Caco-2 (cell line): ENCODE measurements around the gene KLLN. TPM values are rescaled to one million over a fixed set of nuclear protein-coding genes. Genes with fewer than 3 reads are reported as not detected.
A peak's percentile ranks its signal among the peaks of the same experiment; 100 is the strongest.

ENCODE experiments used
- BruUV-seq: library from RNA; stranded (reverse); fragments of 400-500 nt; replicated peaks from 2 replicates; lab custom pipeline; 2021; lab: Mats Ljungman, UMichigan
- CTCF ChIA-PET: fragments of 300-600 bp; sonication (Branson Sonifier 250); formaldehyde crosslinking; loops from one replicate; lab custom pipeline; 2022; ENCODE audit warnings: antibody characterized with exemption; lab: Charles Lee
- POLR2A ChIA-PET: fragments of 300-600 bp; sonication (Branson Sonifier 250); formaldehyde crosslinking; loops from one replicate; lab custom pipeline; 2022; ENCODE audit warnings: antibody characterized with exemption; lab: Charles Lee
- DNase-seq, 2 experiments: peaks; one replicate each; pipeline versions ENCODE4 v3.0.0 to v3.0.0-alpha.2; 2020 to 2022
- H3K27me3 ChIP-seq: replicated peaks from 2 replicates; pipeline ENCODE4 v1.6.0; 2011; ENCODE audit warnings: low read length; ENCODE audit not compliant: control insufficient read depth, insufficient read depth
- H3K36me3 ChIP-seq: 2 replicates; pipeline ENCODE4 v1.5.1; 2011; ENCODE audit warnings: low read length; ENCODE audit not compliant: control insufficient read depth, insufficient read depth
- H3K4me1 ChIP-seq: fragments of 250-450 bp; sonication (Bioruptor Pico); 2 replicates; pipeline ENCODE4 v1.5.1; 2020; ENCODE audit warnings: mild to moderate bottlenecking
- H3K4me3 ChIP-seq: 2 replicates; pipeline ENCODE4 v1.5.1; 2011; ENCODE audit warnings: low read depth, mild to moderate bottlenecking, control low read depth, low read length
- H3K9me3 ChIP-seq: fragments of 250-450 bp; sonication (Bioruptor Pico); 2 replicates; pipeline ENCODE4 v1.5.1; 2020; ENCODE audit warnings: mild to moderate bottlenecking, moderate library complexity
- H3K27ac Mint-ChIP-seq: one replicate; pipeline ENCODE4 v1.8.0; 2022; ENCODE audit warnings: mixed read lengths; ENCODE audit not compliant: unreplicated experiment
- H3K27me3 Mint-ChIP-seq: one replicate; pipeline ENCODE4 v1.8.0; 2022; ENCODE audit warnings: mixed read lengths; ENCODE audit not compliant: insufficient read depth, unreplicated experiment
- H3K36me3 Mint-ChIP-seq: one replicate; pipeline ENCODE4 v1.8.0; 2022; ENCODE audit warnings: mild to moderate bottlenecking, mixed read lengths; ENCODE audit not compliant: insufficient read depth, unreplicated experiment
- H3K4me1 Mint-ChIP-seq: one replicate; pipeline ENCODE4 v1.8.0; 2022; ENCODE audit warnings: low read depth, mixed read lengths; ENCODE audit not compliant: unreplicated experiment
- H3K4me3 Mint-ChIP-seq: one replicate; pipeline ENCODE4 v1.8.0; 2022; ENCODE audit warnings: mild to moderate bottlenecking, moderate library complexity, mixed read lengths; ENCODE audit not compliant: unreplicated experiment
- H3K9me3 Mint-ChIP-seq: one replicate; pipeline ENCODE4 v1.8.0; 2022; ENCODE audit warnings: mixed read lengths; ENCODE audit not compliant: unreplicated experiment
- CTCF ChIP-seq, 2 experiments: fragments of 200-600 bp in 1 of 2; IDR thresholded peaks; 1 replicate in 1 of 2; 2 replicates in 1 of 2; pipeline versions ENCODE4 v1.5.1 to v1.8.0; 2011 to 2022; ENCODE audit warnings: antibody characterized with exemption in 1 of 2, control low read depth in 1 of 2, inconsistent platforms in 1 of 2, low read depth in 1 of 2, low read length in 1 of 2, mild to moderate bottlenecking in 1 of 2, moderate library complexity in 1 of 2; ENCODE audit not compliant: insufficient read depth in 1 of 2, severe bottlenecking in 1 of 2, unreplicated experiment in 1 of 2
- intact Hi-C: fragments of 100-400 bp; cut with micrococcal nuclease; formaldehyde crosslinking; loops from one replicate; pipeline ENCODE4 v1.10.0; 2022; ENCODE audit not compliant: unreplicated experiment
- total RNA-seq: library from RNA; stranded (reverse); gene quantifications from 2 replicates; pipeline ENCODE4 v1.2.3, GENCODE V29; 2022

Gene KLLN
- total RNA-seq, 1 experiment from 2014 or later, result 1.2 TPM

DNA sequence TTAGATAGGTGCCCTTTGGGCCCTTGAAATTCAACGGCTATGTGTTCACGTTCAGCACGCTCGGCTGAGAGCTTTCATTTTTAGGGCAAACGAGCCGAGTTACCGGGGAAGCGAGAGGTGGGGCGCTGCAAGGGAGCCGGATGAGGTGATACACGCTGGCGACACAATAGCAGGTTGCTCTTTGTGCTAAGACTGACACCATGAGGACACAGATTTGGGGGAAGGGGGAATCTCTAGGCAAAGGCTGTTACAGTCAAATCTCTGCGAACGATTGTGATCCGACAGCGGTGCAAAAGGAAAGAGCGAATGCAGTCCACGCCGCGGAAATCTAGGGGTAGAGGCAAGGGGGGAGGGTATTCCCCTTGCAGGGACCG, 667 bp downstream of the KLLN start:
- no peaks in the 10 kb centered on the region for H3K27me3 Mint-ChIP-seq
- CTCF ChIA-PET, result interaction anchor here (0.6 to 2.4 kb wide), 7 partner anchors 12 to 527 kb away, joined by 3 to 13 read pairs (median 4); partner anchors contain the start of gene ATAD1
- H3K27me3 ChIP-seq, result no peaks in the 10 kb centered on the region
- H3K4me3 Mint-ChIP-seq, result peak overlapping the region; percentile 97
- H3K9me3 ChIP-seq, result no peaks in the 10 kb centered on the region
- POLR2A ChIA-PET, result interaction anchor here (0.5 to 2.9 kb wide), 8 partner anchors 21 to 1704 kb away, joined by 3 to 15 read pairs (median 4); partner anchors contain the start of gene ATAD1
- no peaks in the 10 kb centered on the region for H3K9me3 Mint-ChIP-seq
- no peak for TF ChIP-seq CTCF (IDR thresholded peaks at IDR 0.05; ENCODE audit: insufficient read depth in 1 of 2, low read depth in 1 of 2, low read length in 1 of 2, severe bottlenecking in 1 of 2, unreplicated experiment in 1 of 2)
- peaks cover 11% of the 10 kb centered on the region; the same call in 1 of the 2 replicates for H3K4me1 ChIP-seq
- intact Hi-C loops, result loop anchor here (2.0 to 5.0 kb wide), 4 partner anchors 20 to 365 kb away; partner anchors contain the start of gene ATAD1
- no peaks in the 10 kb centered on the region for H3K36me3 ChIP-seq
- BruUV-seq, result no TSS peak
- no peak for DNase-seq
- peak overlapping the region; percentile 93 for H3K27ac Mint-ChIP-seq
- H3K36me3 Mint-ChIP-seq, result peaks cover 32% of the 10 kb centered on the region
- H3K4me3 ChIP-seq, result peak overlapping the region; percentile 69
- peaks cover 29% of the 10 kb centered on the region for H3K4me1 Mint-ChIP-seq

- H3K4me3 Mint-ChIP-seq, result peak overlapping the region; percentile 97
- Histone ChIP-seq H3K27me3 (no peaks in the 10 kb centered on the region), H3K4me3 (peak overlapping the region; percentile 69), H3K36me3 (no peaks in the 10 kb centered on the region), H3K9me3 (no peaks in the 10 kb centered on the region), H3K4me1 (0 out of 2 replicates have a peak, but pooled peaks cover 6% of the 10 kb centered on the region)
- H3K27me3 Mint-ChIP-seq, result no peaks in the 10 kb centered on the region
- peaks cover 29% of the 10 kb centered on the region for H3K4me1 Mint-ChIP-seq
- peaks cover 32% of the 10 kb centered on the region for H3K36me3 Mint-ChIP-seq
- BruUV-seq, result no TSS peak
- ChIA-PET CTCF (interaction anchor here (0.6 to 2.4 kb wide), 10 partner anchors 9 to 527 kb away, joined by 3 to 13 read pairs (median 4); partner anchors contain the start of gene ATAD1), POLR2A (interaction anchor here (0.7 to 2.9 kb wide), 6 partner anchors 20 to 355 kb away, joined by 3 to 15 read pairs (median 6); partner anchors contain the start of gene ATAD1)
- peak overlapping the region; percentile 93 for H3K27ac Mint-ChIP-seq
- no peaks in the 10 kb centered on the region for H3K9me3 Mint-ChIP-seq
- peak; percentile 98 for DNase-seq
- intact Hi-C loops, result loop anchor here (1.0 to 5.0 kb wide), 6 partner anchors 19 to 691 kb away; partner anchors contain the start of gene ATAD1
- TF ChIP-seq CTCF (IDR thresholded peaks at IDR 0.05; ENCODE audit: insufficient read depth in 1 of 2, low read depth in 1 of 2, low read length in 1 of 2, severe bottlenecking in 1 of 2, unreplicated experiment in 1 of 2), result no peak
Observed at GRCh38 chr10:87861953-87862678, 1.2 kb downstream of the KLLN start.

- Mint-ChIP-seq H3K27ac (peak overlapping the region; percentile 93), H3K36me3 (peaks cover 32% of the 10 kb centered on the region), H3K27me3 (no peaks in the 10 kb centered on the region), H3K4me3 (peak overlapping the region; percentile 97), H3K9me3 (no peaks in the 10 kb centered on the region), H3K4me1 (peaks cover 24% of the 10 kb centered on the region)
- peak overlapping the region; percentile 69 for H3K4me3 ChIP-seq
- POLR2A ChIA-PET, result interaction anchor here (1.1 to 2.9 kb wide), 3 partner anchors 20 to 43 kb away, joined by 7 to 15 read pairs (median 10); partner anchors contain the start of gene ATAD1
- 0 out of 2 replicates have a peak, but pooled peaks cover 2% of the 10 kb centered on the region for H3K4me1 ChIP-seq
- H3K9me3 ChIP-seq, result no peaks in the 10 kb centered on the region
- TF ChIP-seq CTCF (IDR thresholded peaks at IDR 0.05; ENCODE audit: insufficient read depth in 1 of 2, low read depth in 1 of 2, low read length in 1 of 2, severe bottlenecking in 1 of 2, unreplicated experiment in 1 of 2), result peak in 1 of 2 experiments; percentile 23
- no peaks in the 10 kb centered on the region for H3K27me3 ChIP-seq
- CTCF ChIA-PET, result interaction anchor here (0.9 to 2.4 kb wide), 4 partner anchors 9 to 528 kb away, joined by 3 to 13 read pairs (median 4); no protein-coding TSS in a partner anchor
- intact Hi-C loops, result loop anchor here (1.0 to 5.0 kb wide), 4 partner anchors 81 to 692 kb away; no protein-coding TSS in a partner anchor
- TSS peak; percentile 83 for BruUV-seq
- no peaks in the 10 kb centered on the region for H3K36me3 ChIP-seq
- DNase-seq, result peak; percentile 82 to 89
Observed at GRCh38 chr10:87861566-87861952, 1.8 kb downstream of the KLLN start.
